Head of caudate nucleus (tissue), 42 donors: ENCODE results near the gene ZNF687.

Experiments used
- DNase-seq, 42 donors: peaks; one replicate each; pipeline versions ENCODE4 v3.0.0 to v3.0.0-alpha.2; 2020 to 2021; ENCODE audit warnings: mixed read lengths in 7 of 42
- intact Hi-C: fragments of 100-400 bp; cut with DNase I; formaldehyde crosslinking; loops from one replicate; pipeline ENCODE4 v1.15.0; 2022

Gene ZNF687

GRCh38 chr1:151293093-151293492 is 11.0 kb downstream of the ZNF687 start:
- intact Hi-C loops = loop anchor here (10.0 kb wide), 1 partner anchor 102 kb away; the partner anchor contains the start of gene PSMB4
- no peak for DNase-seq

GRCh38 chr1:151294742-151295462 is 12.8 kb downstream of the ZNF687 start:
- DNase-seq = peak in 30 of 42 donors; percentile 31 to 83 (median 63)
- intact Hi-C loops = loop anchor here (10.0 kb wide), 1 partner anchor 100 kb away; the partner anchor contains the start of gene PSMB4

GRCh38 chr1:151309811-151310323 is 27.8 kb downstream of the ZNF687 start:
- no peak for DNase-seq
- intact Hi-C loops = no loop called here

DNA sequence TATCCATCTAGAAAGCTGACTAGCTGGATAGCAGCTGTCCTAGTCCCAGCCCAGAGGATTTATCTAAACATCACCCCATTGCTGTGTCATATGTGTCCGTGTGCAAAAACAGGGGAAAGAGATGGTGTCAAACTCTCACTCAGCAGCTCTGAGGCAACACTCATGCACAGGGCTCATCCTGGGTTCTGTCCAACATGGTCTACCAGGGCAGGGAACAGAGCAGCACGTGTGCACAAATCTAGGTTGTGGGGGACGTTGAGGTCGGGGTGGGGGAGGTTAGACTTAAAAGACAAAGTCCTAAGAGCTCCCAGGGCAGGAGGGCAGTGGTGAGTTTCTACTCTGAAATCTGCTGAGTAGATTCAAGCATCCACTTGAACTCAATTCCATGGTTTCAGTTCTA is 28.9 kb downstream of the ZNF687 start:
- intact Hi-C loops = no loop called here
- no peak for DNase-seq

DNA sequence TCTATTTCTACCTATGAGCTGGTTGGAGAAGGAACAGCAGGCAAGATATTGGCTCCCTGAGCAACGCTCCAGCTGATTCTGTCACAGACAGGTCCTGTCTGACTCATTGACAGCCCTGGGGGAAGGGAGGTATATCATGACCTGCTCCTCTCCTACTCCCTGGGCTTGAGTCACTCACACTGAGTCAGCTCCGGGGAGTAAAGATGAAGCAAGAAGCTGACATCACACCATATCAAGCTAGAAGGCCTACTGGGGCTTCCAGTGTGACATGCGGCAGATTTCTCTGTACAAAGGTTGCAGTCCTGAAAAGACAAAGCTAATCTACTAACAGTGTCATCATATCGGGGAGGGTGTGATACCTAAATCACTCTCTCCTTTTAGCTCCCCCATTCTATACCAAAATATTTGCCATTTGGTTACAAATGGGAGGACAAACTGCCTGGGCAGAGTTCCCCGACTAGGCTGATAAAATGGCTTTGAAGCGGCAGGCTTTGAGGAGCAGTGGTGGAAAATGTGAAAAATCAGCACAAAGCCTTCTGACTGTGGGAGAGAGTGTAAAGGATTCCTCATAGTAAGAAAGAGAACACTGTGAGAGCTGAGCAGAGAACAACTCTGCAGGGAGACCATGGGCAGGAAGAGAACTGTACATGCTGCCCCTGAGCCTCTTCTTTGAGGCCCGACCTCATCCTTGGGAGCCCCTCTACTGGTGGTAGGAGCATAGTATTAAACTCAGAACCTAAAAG is 29.7 kb downstream of the ZNF687 start:
- DNase-seq = peak; percentile 34 to 97 (median 80)
- intact Hi-C loops = no loop called here

DNA sequence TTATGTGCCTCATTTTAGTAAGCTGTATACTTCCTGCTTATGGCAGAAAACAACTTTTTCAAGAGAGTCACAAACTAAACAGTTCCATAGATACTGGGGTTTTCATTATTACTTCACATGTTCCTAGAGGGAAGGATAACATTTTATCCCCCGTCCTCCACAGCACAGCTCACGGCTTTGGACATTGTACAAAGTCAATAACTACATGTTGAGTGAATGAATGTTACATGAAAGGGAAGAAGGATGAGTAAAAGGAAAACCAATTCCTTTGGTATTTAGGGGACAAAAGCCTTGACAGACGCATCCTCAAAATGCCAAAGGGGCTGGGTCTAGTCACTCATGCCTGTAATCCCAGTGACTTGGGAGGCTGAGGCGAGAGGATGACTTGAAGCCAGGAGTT is 30.3 kb downstream of the ZNF687 start:
- intact Hi-C loops = no loop called here
- DNase-seq = no peak

- intact Hi-C loops = no loop called here
- no peak for DNase-seq
These were observed 30.7 kb downstream of the ZNF687 start for GRCh38 chr1:151312826-151313225.

DNA sequence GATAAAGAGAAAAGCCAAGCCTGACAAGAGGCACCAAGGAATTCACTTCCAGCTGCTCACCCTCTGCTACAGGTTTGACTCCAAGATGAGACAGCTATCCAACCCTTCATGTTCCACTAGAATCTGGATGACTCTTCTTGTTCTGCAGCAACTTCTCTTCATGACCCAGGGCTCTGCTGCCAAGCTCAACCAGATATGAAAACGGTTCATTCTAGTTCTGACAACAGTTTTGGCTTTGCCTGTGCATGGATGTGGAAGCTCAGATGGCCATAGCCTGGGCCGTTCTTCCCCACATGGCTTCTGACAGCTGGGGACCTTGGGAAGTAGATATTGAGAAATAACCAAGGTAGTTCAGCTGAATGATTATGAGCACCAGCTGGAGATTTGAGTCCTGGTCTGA is 31.4 kb downstream of the ZNF687 start:
- intact Hi-C loops = no loop called here
- peak in 2 of 42 donors; percentile 41 to 51 for DNase-seq

GRCh38 chr1:151314137-151314875 is 32.2 kb downstream of the ZNF687 start:
- DNase-seq = peak; percentile 77 to 98 (median 91)
- intact Hi-C loops = no loop called here

DNA sequence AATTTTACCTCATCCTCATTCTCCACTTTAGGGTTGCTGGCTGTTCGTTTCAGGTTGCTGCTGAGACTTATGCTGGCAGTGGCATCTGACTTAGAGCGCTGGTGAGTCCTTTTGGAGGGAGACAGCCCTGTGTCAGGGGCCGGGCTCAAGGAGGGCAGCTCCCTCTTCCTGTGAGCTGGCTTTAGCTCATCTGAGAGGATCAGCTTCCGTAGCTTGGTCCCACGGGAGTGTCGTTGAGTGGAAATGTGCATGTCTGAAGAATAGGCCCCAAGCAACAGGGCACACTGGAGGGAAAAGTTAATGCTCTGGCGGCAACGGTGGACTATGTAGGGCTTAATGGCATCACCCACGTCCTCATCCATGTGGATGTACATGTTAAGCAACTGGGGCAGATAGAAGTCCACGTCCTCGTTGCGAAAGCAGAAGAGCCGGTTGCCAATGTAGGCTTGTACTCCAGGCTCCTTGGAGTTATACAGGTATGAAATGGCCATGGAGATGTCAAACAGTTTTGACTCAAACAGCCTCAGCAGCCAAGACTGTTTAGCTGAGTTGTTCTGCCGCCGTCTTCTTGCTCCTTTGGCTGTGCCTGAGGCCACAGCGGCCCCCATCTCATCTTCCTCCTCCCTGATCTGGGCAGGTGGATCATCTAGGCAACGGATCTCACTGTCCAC is 33.6 kb downstream of the ZNF687 start:
- DNase-seq = no peak
- intact Hi-C loops = no loop called here

GRCh38 chr1:151318975-151319374 is 36.9 kb downstream of the ZNF687 start:
- no peak for DNase-seq
- intact Hi-C loops = no loop called here

DNA sequence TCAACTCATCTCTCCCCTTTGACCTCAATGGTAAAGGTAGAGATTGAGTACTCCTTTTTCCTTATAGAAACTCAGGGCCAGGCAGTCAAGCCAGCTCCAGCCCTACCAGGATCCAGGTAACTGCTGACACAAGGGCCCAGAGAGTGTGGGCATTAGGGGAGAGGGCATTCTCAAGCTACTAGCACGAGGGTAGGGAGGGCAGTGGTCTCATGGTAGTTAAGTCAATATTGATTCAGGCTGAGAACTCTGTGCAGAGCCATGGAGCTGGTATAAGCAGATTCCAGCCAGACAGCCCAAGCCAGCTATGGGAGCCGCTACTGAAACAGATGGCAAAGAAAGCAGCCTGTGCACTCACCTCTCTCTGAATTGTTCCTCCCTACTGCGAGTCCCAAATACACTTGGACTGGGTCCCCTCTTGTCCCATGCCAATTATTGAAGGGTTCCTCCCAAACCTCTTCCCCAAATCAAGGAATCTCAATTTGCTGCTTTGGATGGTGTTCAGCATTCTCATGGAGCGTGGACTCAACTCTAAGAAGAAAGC is 42.4 kb downstream of the ZNF687 start:
- intact Hi-C loops = no loop called here
- no peak for DNase-seq

DNA sequence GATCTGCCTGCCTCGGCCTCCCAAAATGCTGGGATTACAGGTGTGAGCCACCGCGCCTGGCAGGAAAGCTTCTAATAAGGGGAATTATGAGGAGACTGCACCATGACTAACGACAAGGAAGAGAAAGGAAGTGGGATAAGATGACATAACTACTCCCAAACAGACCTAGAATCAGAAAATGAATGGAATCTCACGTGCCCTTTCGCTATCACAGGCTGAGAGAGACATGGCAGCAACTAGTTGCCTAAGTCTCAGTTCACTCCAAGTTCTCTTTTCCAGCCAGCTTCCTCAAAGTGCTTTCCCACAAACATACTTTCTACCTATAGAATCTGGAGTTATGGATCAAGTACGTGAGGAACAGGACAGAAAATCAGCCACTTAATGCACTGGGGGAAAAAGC is 43.1 kb downstream of the ZNF687 start:
- DNase-seq = no peak
- intact Hi-C loops = no loop called here

DNA sequence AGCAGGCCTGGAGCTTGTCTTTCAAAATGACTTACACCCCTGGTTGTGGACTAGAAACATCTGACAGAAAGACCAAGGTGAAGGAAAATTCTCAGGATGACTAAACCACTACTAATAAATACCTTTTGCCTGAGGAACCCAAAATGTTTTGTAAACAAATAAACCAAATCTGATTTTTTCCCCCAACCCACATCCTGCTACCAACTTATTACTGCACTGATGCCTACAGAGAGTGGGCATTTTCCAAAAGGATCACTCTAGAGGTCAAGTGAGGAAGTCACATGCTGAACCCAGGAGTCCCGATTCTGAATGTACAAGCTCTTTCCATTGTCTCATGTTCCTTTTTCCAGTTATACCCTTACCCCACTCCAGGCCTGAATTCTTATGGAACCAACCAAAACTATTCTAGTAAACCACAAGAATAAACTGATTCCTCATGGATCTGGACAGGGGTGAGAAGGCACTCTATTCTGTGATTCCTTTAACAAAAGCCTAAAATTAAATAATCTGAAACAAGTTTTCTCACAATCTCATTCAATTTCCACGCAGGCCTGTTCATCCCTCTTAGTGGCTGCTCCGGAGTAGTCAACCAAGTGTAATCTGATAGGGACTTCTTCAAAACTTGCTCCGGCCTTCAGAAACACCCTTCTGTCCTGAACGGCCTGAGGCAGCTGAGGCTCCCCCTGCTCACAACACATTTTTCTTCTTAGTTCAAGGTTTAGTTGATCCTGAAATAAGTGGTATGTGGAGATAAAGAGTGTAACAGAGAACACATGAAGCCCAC is 43.7 kb downstream of the ZNF687 start:
- DNase-seq = no peak
- intact Hi-C loops = no loop called here

DNA sequence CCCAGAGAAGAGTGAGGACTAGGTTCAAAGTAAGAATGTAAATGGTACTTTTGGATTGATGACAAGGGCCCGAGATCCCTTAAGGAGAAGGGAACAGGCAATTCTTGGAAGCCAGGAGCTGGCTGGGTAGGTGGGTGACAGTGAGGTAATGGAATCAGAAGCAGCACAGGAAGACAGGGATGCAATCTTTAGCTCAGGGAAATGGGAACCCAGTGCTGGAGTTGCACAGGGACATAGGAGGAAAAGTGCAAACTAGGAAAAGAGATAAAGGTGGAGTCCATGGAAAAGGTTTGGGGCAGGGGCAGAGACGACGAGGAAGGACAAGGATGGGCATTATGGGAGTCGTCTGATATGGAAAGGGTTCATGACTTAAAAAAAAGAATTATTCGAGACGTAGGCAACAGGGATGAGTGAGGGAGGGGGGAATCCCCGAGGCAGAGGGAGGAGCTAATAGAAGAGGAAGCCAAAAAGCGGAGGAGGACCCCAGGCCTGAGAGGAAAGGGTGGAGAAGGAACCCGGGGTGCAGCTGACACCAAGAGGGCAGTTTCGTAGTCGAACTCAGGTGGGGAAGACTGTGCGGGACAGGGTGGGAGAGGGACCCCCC is 44.6 kb downstream of the ZNF687 start:
- DNase-seq = peak; percentile 25 to 80 (median 60)
- intact Hi-C loops = no loop called here

- intact Hi-C loops = no loop called here
- DNase-seq = peak; percentile 69 to 97 (median 92)
These were observed 45.3 kb downstream of the ZNF687 start, which contains the start of gene PI4KB for GRCh38 chr1:151327223-151327902. PI4KB (minus strand) TSS chr1:151327416; CDS start chr1:151316481, 10,935 bp downstream.
